Breast epithelium (tissue), 4 donors: ENCODE results near the gene GJB4. TPM values are rescaled to one million over a fixed set of nuclear protein-coding genes. Genes with fewer than 3 reads are reported as not detected.

Experiments
- DNase-seq, 2 donors: peaks; one replicate each; pipeline ENCODE4 v3.0.0-alpha.2; 2019; ENCODE audit warnings: low spot score in 2 of 2
- H3K27ac ChIP-seq, 2 donors: fragments of 200-600 bp; sonication (generic) in 1 of 2; one replicate each; pipeline ENCODE4 v1.5.1; 2016 to 2019; ENCODE audit warnings: mild to moderate bottlenecking in 1 of 2
- H3K27me3 ChIP-seq, 2 donors: fragments of 200-600 bp; sonication (generic) in 1 of 2; one replicate each; pipeline versions ENCODE4 v1.5.1 to v1.6.0; 2017 to 2019; ENCODE audit warnings: control low read depth in 1 of 2, mild to moderate bottlenecking in 1 of 2
- H3K36me3 ChIP-seq: fragments of 200-600 bp; one replicate; pipeline ENCODE4 v1.5.1; 2019
- H3K4me1 ChIP-seq, 2 donors: fragments of 200-600 bp; sonication (generic); one replicate each; pipeline ENCODE4 v1.5.1; 2016 to 2019; ENCODE audit warnings: control low read depth in 1 of 2
- H3K4me3 ChIP-seq, 3 donors: fragments of 200-600 bp; sonication (generic); 1 replicate in 2 of 3; 2 replicates in 1 of 3; pipeline ENCODE4 v1.5.1; 2016 to 2019; ENCODE audit warnings: mild to moderate bottlenecking in 3 of 3, moderate library complexity in 2 of 3
- H3K9me3 ChIP-seq, 2 donors: fragments of 200-600 bp; sonication (generic) in 1 of 2; one replicate each; pipeline ENCODE4 v1.5.1; 2016 to 2019; ENCODE audit warnings: control low read depth in 1 of 2
- POLR2A ChIP-seq: fragments of 450-650 bp; IDR thresholded peaks from one replicate; pipeline ENCODE4 v1.6.1; 2016; ENCODE audit warnings: antibody characterized with exemption, mild to moderate bottlenecking, moderate library complexity
- POLR2AphosphoS5 ChIP-seq, 3 donors: sonication (generic); formaldehyde crosslinking; IDR thresholded peaks; one replicate each; pipeline ENCODE4 v1.6.1; 2017; ENCODE audit warnings: antibody characterized with exemption in 3 of 3
- intact Hi-C: fragments of 100-400 bp; cut with DNase I; formaldehyde crosslinking; loops from one replicate; pipeline ENCODE4 v1.15.1; 2023; ENCODE audit warnings: low total_unique reads
- total RNA-seq, 3 donors: library from RNA; depleted of rRNA; stranded (reverse); fragments of >200 nt; gene quantifications; one replicate each; pipeline ENCODE4 v1.1.0, GENCODE V29; 2016
- TF ChIP-seq, protein P1 (sequence below), 3 donors: fragments of 450-650 bp; IDR thresholded peaks; one replicate each; pipeline ENCODE4 v1.5.1; 2016 to 2017; ENCODE audit warnings: antibody characterized with exemption in 3 of 3, mild to moderate bottlenecking in 3 of 3, moderate library complexity in 3 of 3

GJB4 gene
- total RNA-seq, 3 donors from 2014 or later: 0.15 TPM; not detected in 2

DNA sequence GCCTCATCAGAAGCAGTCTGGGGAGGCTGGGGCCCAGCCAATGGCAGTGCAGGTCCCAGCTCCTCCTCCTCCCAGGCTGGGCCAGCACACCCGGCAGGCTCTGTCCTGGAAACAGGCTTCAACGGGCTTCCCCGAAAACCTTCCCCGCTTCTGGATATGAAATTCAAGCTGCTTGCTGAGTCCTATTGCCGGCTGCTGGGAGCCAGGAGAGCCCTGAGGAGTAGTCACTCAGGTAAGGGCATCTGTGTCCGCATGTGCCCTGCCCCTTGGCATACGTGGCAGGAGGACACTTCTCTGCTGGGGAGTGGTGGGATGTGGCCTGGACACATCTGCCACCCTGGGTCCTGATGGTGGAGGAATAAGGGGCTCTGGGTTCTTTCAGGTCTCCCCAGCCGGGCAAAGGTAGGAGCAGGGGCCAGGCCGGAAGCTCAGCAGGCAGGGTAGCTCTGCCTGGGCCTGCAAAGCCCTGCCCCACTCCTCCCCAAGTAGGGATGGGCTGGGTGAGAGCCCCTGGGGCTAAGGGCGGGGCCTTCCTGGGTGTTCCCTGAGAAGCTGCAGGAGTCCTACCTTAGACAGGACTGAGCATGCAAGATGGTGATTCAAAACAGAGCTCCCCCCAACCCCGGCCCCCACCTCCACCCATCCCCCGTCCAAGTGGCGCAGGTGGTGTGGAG is 4.4 kb upstream of the GJB4 start, which contains the start of gene GJB5:
TSS of gene GJB5 (plus strand) at position 84 of the 674 bp plus-strand sequence. CDS start 2,284 bp downstream, outside the sequence.
- Histone ChIP-seq H3K4me1 (no peaks in the 10 kb centered on the region), H3K27ac (peak within 1 kb of the TSS; percentile 65 to 88), H3K4me3 (peak within 1 kb of the TSS in 2 of 3 donors; percentile 8 to 51), H3K9me3 (no peaks in the 10 kb centered on the region), H3K27me3 (no peaks in the 10 kb centered on the region), H3K36me3 (no peaks in the 10 kb centered on the region)
- TF ChIP-seq POLR2A: no peak
- TF ChIP-seq POLR2AphosphoS5 (IDR thresholded peaks at IDR 0.05): no peak
- TF ChIP-seq, protein P1, sequence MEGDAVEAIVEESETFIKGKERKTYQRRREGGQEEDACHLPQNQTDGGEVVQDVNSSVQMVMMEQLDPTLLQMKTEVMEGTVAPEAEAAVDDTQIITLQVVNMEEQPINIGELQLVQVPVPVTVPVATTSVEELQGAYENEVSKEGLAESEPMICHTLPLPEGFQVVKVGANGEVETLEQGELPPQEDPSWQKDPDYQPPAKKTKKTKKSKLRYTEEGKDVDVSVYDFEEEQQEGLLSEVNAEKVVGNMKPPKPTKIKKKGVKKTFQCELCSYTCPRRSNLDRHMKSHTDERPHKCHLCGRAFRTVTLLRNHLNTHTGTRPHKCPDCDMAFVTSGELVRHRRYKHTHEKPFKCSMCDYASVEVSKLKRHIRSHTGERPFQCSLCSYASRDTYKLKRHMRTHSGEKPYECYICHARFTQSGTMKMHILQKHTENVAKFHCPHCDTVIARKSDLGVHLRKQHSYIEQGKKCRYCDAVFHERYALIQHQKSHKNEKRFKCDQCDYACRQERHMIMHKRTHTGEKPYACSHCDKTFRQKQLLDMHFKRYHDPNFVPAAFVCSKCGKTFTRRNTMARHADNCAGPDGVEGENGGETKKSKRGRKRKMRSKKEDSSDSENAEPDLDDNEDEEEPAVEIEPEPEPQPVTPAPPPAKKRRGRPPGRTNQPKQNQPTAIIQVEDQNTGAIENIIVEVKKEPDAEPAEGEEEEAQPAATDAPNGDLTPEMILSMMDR (IDR thresholded peaks at IDR 0.05): no peak
- intact Hi-C loops: no loop called here
- DNase-seq: peak in 1 of 2 donors; percentile 41

DNA sequence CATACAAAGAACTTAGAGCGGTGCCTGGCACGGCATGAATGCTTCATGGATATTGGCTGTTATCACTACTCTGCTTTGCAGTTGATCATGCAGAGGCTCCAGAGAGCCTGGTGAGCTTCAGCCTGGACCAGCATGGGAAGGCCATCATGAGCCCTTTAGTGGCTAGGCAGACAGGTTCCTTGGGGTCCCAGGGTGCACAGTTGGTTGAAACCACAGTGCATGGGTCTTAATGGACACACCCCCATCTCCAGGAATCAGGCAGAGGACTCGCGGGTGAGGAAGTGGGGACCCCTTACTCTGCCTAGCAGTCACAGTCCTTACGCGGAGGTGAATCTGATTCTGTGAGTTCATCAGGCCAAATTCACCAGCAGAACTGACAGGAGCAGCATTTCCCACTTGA is 3.6 kb upstream of the GJB4 start:
- H3K9me3 ChIP-seq: no peaks in the 10 kb centered on the region
- H3K27ac ChIP-seq: peak overlapping the region in 1 of 2 donors; percentile 88
- H3K36me3 ChIP-seq: no peaks in the 10 kb centered on the region
- no peak overlapping the region for H3K4me3 ChIP-seq
- no peak for DNase-seq
- TF ChIP-seq POLR2AphosphoS5 (IDR thresholded peaks at IDR 0.05) (no peak), POLR2A (no peak)
- TF ChIP-seq, protein P1 (IDR thresholded peaks at IDR 0.05): no peak
- no peaks in the 10 kb centered on the region for H3K4me1 ChIP-seq
- no peaks in the 10 kb centered on the region for H3K27me3 ChIP-seq
- intact Hi-C loops: no loop called here

DNA sequence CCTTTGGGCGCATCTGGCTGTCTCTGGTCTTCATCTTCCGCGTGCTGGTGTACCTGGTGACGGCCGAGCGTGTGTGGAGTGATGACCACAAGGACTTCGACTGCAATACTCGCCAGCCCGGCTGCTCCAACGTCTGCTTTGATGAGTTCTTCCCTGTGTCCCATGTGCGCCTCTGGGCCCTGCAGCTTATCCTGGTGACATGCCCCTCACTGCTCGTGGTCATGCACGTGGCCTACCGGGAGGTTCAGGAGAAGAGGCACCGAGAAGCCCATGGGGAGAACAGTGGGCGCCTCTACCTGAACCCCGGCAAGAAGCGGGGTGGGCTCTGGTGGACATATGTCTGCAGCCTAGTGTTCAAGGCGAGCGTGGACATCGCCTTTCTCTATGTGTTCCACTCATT is 2.2 kb upstream of the GJB4 start:
- TF ChIP-seq, protein P1 (IDR thresholded peaks at IDR 0.05): no peak
- TF ChIP-seq POLR2A (no peak), POLR2AphosphoS5 (IDR thresholded peaks at IDR 0.05) (no peak)
- intact Hi-C loops: no loop called here
- Histone ChIP-seq H3K36me3 (no peaks in the 10 kb centered on the region), H3K4me1 (no peaks in the 10 kb centered on the region), H3K27me3 (no peaks in the 10 kb centered on the region), H3K4me3 (no peak overlapping the region), H3K27ac (no peak overlapping the region), H3K9me3 (no peaks in the 10 kb centered on the region)
- no peak for DNase-seq

DNA sequence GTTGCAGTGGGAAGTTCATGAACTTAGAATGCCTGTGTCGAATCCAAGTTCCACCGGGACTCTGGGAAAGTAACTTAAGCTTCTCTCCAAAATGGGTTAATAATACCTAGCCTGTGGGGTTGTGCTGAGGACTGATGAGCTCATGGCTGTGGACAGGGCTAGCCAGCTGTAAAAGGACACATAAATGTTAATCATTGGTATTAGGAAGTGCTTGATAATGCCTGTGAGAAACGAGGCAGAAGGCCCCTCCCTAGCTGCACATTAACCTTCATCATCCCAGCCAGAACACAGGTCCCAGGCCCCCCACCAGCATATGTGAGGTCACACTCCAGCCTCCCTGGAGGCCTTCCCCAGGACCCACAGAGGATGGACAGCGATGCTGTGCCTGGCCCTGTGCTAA is 789 bp upstream of the GJB4 start:
- Histone ChIP-seq H3K36me3 (no peaks in the 10 kb centered on the region), H3K27ac (no peak overlapping the region), H3K4me1 (no peaks in the 10 kb centered on the region), H3K27me3 (no peaks in the 10 kb centered on the region), H3K9me3 (no peaks in the 10 kb centered on the region), H3K4me3 (no peak overlapping the region)
- DNase-seq: no peak
- no peak for TF ChIP-seq POLR2A
- TF ChIP-seq, protein P1 (IDR thresholded peaks at IDR 0.05): no peak
- TF ChIP-seq POLR2AphosphoS5 (IDR thresholded peaks at IDR 0.05): no peak
- intact Hi-C loops: no loop called here

DNA sequence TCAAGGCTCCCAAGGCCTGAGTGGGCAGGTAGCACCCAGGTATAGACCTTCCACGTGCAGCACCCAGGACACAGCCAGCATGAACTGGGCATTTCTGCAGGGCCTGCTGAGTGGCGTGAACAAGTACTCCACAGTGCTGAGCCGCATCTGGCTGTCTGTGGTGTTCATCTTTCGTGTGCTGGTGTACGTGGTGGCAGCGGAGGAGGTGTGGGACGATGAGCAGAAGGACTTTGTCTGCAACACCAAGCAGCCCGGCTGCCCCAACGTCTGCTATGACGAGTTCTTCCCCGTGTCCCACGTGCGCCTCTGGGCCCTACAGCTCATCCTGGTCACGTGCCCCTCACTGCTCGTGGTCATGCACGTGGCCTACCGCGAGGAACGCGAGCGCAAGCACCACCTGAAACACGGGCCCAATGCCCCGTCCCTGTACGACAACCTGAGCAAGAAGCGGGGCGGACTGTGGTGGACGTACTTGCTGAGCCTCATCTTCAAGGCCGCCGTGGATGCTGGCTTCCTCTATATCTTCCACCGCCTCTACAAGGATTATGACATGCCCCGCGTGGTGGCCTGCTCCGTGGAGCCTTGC is 1.7 kb downstream of the GJB4 start:
- intact Hi-C loops: no loop called here
- Histone ChIP-seq H3K36me3 (no peaks in the 10 kb centered on the region), H3K4me1 (no peaks in the 10 kb centered on the region), H3K27ac (no peak overlapping the region), H3K4me3 (no peak overlapping the region), H3K27me3 (no peaks in the 10 kb centered on the region), H3K9me3 (no peaks in the 10 kb centered on the region)
- TF ChIP-seq POLR2AphosphoS5 (IDR thresholded peaks at IDR 0.05) (no peak), POLR2A (no peak)
- TF ChIP-seq, protein P1 (IDR thresholded peaks at IDR 0.05): no peak
- DNase-seq: no peak
